Measurements from ENCODE around the gene TACR2. TPM values are rescaled to one million over a fixed set of nuclear protein-coding genes. Genes with fewer than 3 reads are reported as not detected.

The TACR2 gene
- total RNA-seq, 1 donor from 2014 or later: not detected

DNA sequence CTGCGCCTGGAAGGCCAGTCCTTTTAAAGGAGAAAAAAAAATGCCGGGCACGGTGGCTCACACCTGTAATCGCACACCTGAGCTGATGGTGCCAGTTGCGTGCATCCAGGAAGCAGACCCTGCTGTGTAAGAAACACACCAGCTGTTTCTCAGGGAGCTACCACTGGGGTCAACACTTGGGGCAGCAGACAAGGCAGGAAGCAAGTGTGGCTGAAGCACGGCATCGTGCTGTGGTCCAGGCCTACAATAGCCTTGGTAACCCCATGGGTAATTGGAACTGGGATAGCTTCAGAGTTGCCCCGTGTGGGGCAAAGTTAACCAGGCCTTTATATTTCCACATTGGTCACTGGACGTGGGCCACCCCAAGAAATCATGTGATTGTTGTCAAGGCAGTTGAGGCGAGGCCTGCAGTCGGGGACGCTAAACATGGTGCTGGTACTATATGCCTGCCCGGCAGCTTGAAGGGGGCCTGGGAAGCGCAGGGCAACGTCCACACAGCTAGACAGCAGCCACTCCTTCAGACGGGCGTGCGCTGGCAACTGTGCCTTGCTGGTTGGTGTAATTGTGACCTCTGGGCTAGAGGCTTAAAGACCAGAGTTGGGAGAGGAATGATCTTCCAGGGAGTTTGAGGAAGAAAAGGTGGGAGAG lies 2.5 kb upstream of the TACR2 start:
- Mint-ChIP-seq H3K4me3 (no peak overlapping the region), H3K27ac (no peak overlapping the region), H3K9me3 (no peaks in the 10 kb centered on the region), H3K36me3 (ENCODE audit: low read depth) (no peaks in the 10 kb centered on the region), H3K27me3 (peaks cover 21% of the 10 kb centered on the region), H3K4me1 (peaks cover 4% of the 10 kb centered on the region)
- no peak for DNase-seq
- ATAC-seq (ENCODE audit: low read depth): no peak
- POLR2A ChIA-PET: no interaction called here
- CTCF ChIA-PET: no interaction called here
- intact Hi-C loops (cut with micrococcal nuclease): no loop called here
- TF ChIP-seq, protein P1, sequence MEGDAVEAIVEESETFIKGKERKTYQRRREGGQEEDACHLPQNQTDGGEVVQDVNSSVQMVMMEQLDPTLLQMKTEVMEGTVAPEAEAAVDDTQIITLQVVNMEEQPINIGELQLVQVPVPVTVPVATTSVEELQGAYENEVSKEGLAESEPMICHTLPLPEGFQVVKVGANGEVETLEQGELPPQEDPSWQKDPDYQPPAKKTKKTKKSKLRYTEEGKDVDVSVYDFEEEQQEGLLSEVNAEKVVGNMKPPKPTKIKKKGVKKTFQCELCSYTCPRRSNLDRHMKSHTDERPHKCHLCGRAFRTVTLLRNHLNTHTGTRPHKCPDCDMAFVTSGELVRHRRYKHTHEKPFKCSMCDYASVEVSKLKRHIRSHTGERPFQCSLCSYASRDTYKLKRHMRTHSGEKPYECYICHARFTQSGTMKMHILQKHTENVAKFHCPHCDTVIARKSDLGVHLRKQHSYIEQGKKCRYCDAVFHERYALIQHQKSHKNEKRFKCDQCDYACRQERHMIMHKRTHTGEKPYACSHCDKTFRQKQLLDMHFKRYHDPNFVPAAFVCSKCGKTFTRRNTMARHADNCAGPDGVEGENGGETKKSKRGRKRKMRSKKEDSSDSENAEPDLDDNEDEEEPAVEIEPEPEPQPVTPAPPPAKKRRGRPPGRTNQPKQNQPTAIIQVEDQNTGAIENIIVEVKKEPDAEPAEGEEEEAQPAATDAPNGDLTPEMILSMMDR (IDR thresholded peaks at IDR 0.05): no peak

GRCh38 chr10:69418052-69418752 lies 1.5 kb upstream of the TACR2 start:
- intact Hi-C loops (cut with micrococcal nuclease): no loop called here
- Mint-ChIP-seq H3K36me3 (ENCODE audit: low read depth) (no peaks in the 10 kb centered on the region), H3K4me3 (no peak overlapping the region), H3K9me3 (no peaks in the 10 kb centered on the region), H3K4me1 (peaks cover under 1% of the 10 kb centered on the region), H3K27me3 (peaks cover 21% of the 10 kb centered on the region), H3K27ac (no peak overlapping the region)
- no peak for ATAC-seq (ENCODE audit: low read depth)
- ChIA-PET CTCF (no interaction called here), POLR2A (no interaction called here)
- no peak for DNase-seq
- TF ChIP-seq, protein P1 (IDR thresholded peaks at IDR 0.05): no peak

GRCh38 chr10:69417542-69417941 lies 824 bp upstream of the TACR2 start:
- Mint-ChIP-seq H3K27me3 (peaks cover 19% of the 10 kb centered on the region), H3K4me3 (no peak overlapping the region), H3K36me3 (ENCODE audit: low read depth) (no peaks in the 10 kb centered on the region), H3K27ac (no peak overlapping the region), H3K4me1 (peaks cover 2% of the 10 kb centered on the region), H3K9me3 (no peaks in the 10 kb centered on the region)
- no peak for DNase-seq
- POLR2A ChIA-PET: interaction anchor here (0.8 kb wide), 1 partner anchor 206 kb away, joined by 10 read pairs; no protein-coding TSS in a partner anchor
- no peak for ATAC-seq (ENCODE audit: low read depth)
- intact Hi-C loops (cut with micrococcal nuclease): no loop called here
- TF ChIP-seq, protein P1 (IDR thresholded peaks at IDR 0.05): no peak
- CTCF ChIA-PET: no interaction called here

DNA sequence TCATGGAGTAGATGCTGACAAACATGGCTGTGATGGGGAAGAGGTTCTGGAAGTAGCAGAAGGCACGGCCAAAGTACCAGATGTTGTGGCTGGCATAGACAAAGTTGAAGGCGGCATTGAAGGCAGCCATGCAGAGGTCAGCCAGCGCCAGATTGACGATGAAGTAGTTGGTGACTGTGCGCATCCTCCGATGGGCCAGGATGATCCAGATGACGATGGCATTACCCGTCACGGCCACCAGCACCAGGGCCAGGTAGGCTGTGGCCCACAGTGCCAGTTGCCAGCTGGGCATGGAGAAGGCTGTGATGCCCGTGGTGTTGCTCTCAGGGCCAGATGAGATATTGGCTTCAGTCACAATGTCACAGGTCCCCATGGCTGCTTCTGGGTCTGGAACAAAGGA lies 767 bp downstream of the TACR2 start:
- intact Hi-C loops (cut with micrococcal nuclease): no loop called here
- Mint-ChIP-seq H3K9me3 (no peaks in the 10 kb centered on the region), H3K4me3 (no peak overlapping the region), H3K4me1 (peaks cover 3% of the 10 kb centered on the region), H3K27ac (no peak overlapping the region), H3K27me3 (peaks cover 16% of the 10 kb centered on the region), H3K36me3 (ENCODE audit: low read depth) (no peaks in the 10 kb centered on the region)
- ATAC-seq (ENCODE audit: low read depth) (no peak), DNase-seq (no peak)
- CTCF ChIA-PET: no interaction called here
- POLR2A ChIA-PET: no interaction called here
- TF ChIP-seq, protein P1 (IDR thresholded peaks at IDR 0.05): no peak

GRCh38 chr10:69415049-69415448 lies 1.7 kb downstream of the TACR2 start:
- ChIA-PET CTCF (no interaction called here), POLR2A (no interaction called here)
- Mint-ChIP-seq H3K27ac (no peak overlapping the region), H3K4me3 (no peak overlapping the region), H3K36me3 (ENCODE audit: low read depth) (no peaks in the 10 kb centered on the region), H3K4me1 (peaks cover 10% of the 10 kb centered on the region), H3K27me3 (peaks cover 16% of the 10 kb centered on the region), H3K9me3 (no peaks in the 10 kb centered on the region)
- intact Hi-C loops (cut with micrococcal nuclease): no loop called here
- TF ChIP-seq, protein P1 (IDR thresholded peaks at IDR 0.05): no peak
- DNase-seq: no peak
- ATAC-seq (ENCODE audit: low read depth): no peak
